ENCODE data around the gene PHKB. TPM values are rescaled to one million over a fixed set of nuclear protein-coding genes. Genes with fewer than 3 reads are reported as not detected.
"Not testable (repeated sequence)": the region's sequence is repeated elsewhere in the genome, so short reads cannot be mapped to it uniquely, and the experiment has no call there.

The PHKB gene
- total and polyA plus RNA-seq, 2 of the 8 experiments (the other 6 are each of a cell fraction or from before 2014, with no cell fraction given) = 18.6 to 38.3 TPM

DNA sequence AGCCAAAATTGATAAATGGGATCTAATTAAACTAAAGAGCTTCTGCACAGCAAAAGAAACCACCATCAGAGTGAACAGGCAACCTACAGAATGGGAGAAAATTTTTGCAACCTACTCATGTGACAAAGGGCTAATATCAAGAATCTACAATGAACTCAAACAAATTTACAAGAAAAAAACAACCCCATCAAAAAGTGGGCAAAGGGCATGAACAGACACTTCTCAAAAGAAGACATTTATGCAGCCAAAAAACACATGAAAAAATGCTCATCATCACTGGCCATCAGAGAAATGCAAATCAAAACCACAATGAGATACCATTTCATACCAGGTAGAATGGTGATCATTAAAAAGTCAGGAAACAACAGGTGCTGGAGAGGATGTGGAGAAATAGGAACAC is 18.2 kb upstream of the PHKB start:
- H2AFZ ChIP-seq (ENCODE audit: low read length); H3K27ac ChIP-seq (ENCODE audit: low read depth, low read length); H4K91ac ChIP-seq (replicated peaks; ENCODE audit: insufficient read length, low read length); H3K27me3 ChIP-seq (replicated peaks in 1 of 4; ENCODE audit: control insufficient read depth in 3 of 4, extremely low read depth in 1 of 4, insufficient read depth in 3 of 4, low read length in 3 of 4); H3K79me2 ChIP-seq (ENCODE audit: control insufficient read depth in 1 of 2, insufficient read depth in 2 of 2, low read length in 2 of 2); H2BK5ac ChIP-seq (ENCODE audit: low read depth, low read length); H3K4me1 ChIP-seq (replicated peaks in 1 of 4; ENCODE audit: control insufficient read depth in 3 of 4, insufficient read depth in 4 of 4, low read length in 3 of 4); DNase-seq (ENCODE audit: low read depth in 1 of 2, low spot score in 2 of 2); H2AK5ac ChIP-seq (ENCODE audit: low read depth, low read length); FAIRE-seq; H3K4me3 ChIP-seq (ENCODE audit: extremely low read depth in 1 of 4, insufficient read depth in 2 of 4, low read depth in 3 of 4, low read length in 4 of 4); H2BK20ac ChIP-seq (ENCODE audit: low read length); H4K8ac ChIP-seq (ENCODE audit: extremely low read depth, insufficient read depth, low read length); H3K18ac ChIP-seq (ENCODE audit: extremely low read depth, low read length); H2BK15ac ChIP-seq (ENCODE audit: low read length); H3K23ac ChIP-seq (ENCODE audit: insufficient read length); POLR2A ChIA-PET (ENCODE audit: partially characterized antibody); H3K9ac ChIP-seq (replicated peaks in 1 of 4; ENCODE audit: extremely low read depth in 1 of 4, low read depth in 3 of 4, low read length in 3 of 4); H3K9me3 ChIP-seq (ENCODE audit: insufficient read depth in 2 of 2, low read depth in 1 of 2, low read length in 1 of 2); H3K4me2 ChIP-seq (ENCODE audit: insufficient read depth in 1 of 2, low read depth in 2 of 2, low read length in 2 of 2); H3K23me2 ChIP-seq (ENCODE audit: low read depth, low read length); H4K5ac ChIP-seq (ENCODE audit: insufficient read length, low read depth, low read length); H3K14ac ChIP-seq (ENCODE audit: insufficient read length); H4K20me1 ChIP-seq (replicated peaks in 1 of 2; ENCODE audit: control insufficient read depth in 1 of 2, insufficient read depth in 2 of 2, low read length in 2 of 2); H3K4ac ChIP-seq (replicated peaks; ENCODE audit: insufficient read length, low read depth, low read length); H2BK12ac ChIP-seq (ENCODE audit: low read depth, low read length); H3K36me3 ChIP-seq (ENCODE audit: control insufficient read depth in 2 of 4, insufficient read depth in 4 of 4, low read length in 3 of 4); H3K56ac ChIP-seq (replicated peaks; ENCODE audit: insufficient read length, low read depth, low read length); CTCF ChIA-PET (ENCODE audit: partially characterized antibody); H2BK120ac ChIP-seq (replicated peaks; ENCODE audit: low read depth, low read length); H3K79me1 ChIP-seq (ENCODE audit: low read depth, low read length): not testable (repeated sequence)

Data from H1 (cell line).